A673 (cell line): ENCODE results near the gene C8B.

Source experiments
- CTCF ChIP-seq: fragments of 300-800, 200-600 bp; sonication (generic); conservative IDR thresholded peaks from 2 replicates; pipeline ENCODE4 v1.5.1; 2017; ENCODE audit warnings: low read depth, mild to moderate bottlenecking, antibody characterized with exemption, low read length, moderate library complexity, mixed read lengths
- EZH2 ChIP-seq: fragments of 200-600 bp; sonication (generic); IDR thresholded peaks from 2 replicates; pipeline ENCODE4 v1.6.1; 2017; ENCODE audit warnings: borderline replicate concordance, low read depth, mild to moderate bottlenecking, mixed read lengths, antibody characterized with exemption, low read length; ENCODE audit not compliant: poor library complexity, severe bottlenecking

- TF ChIP-seq CTCF (no peak), EZH2 (no peak)
These were observed 34.6 kb downstream of the C8B start for GRCh38 chr1:56931211-56931610.
